B cell (primary cell): ENCODE measurements around the gene DECR2. TPM values are rescaled to one million over a fixed set of nuclear protein-coding genes. Genes with fewer than 3 reads are reported as not detected.

Experiments used
- ATAC-seq: fragments of 200-7000 bp; cut with Tn5 transposase; one replicate; pipeline ENCODE4 v1.10.0; 2021; ENCODE audit warnings: low read depth, mild to moderate bottlenecking, moderate number of reproducible peaks, moderate library complexity
- CTCF ChIA-PET: fragments of 350-600 bp; sonication (Branson Sonifier 250); formaldehyde crosslinking; loops from one replicate; lab custom pipeline; 2021; ENCODE audit warnings: antibody characterized with exemption, inconsistent platforms; lab: Charles Lee
- POLR2A ChIA-PET: fragments of 350-600 bp; sonication (Branson Sonifier 250); formaldehyde crosslinking; loops from one replicate; lab custom pipeline; 2021; ENCODE audit warnings: antibody characterized with exemption; lab: Charles Lee
- DNase-seq: peaks from one replicate; pipeline ENCODE4 v3.0.0; 2013
- H2AFZ ChIP-seq: 2 replicates; pipeline ENCODE4 v1.6.1; 2012; ENCODE audit warnings: mild to moderate bottlenecking, low read depth, low read length; ENCODE audit not compliant: insufficient read depth, poor library complexity, severe bottlenecking
- H3K27ac ChIP-seq, 2 donors: 1 replicate in 1 of 2; 2 replicates in 1 of 2; pipeline ENCODE4 v1.5.1; 2012 to 2013; ENCODE audit warnings: low read length in 2 of 2, mild to moderate bottlenecking in 2 of 2, moderate library complexity in 1 of 2
- H3K27me3 ChIP-seq, 4 experiments: fragments of 200-600 bp in 1 of 4; sonication (generic) in 1 of 4; replicated peaks in 1 of 4; 1 replicate in 2 of 4; 2 replicates in 2 of 4; pipeline versions ENCODE4 v1.6.1 to v1.7.0; 2013 to 2016; ENCODE audit warnings: low read length in 3 of 4, mild to moderate bottlenecking in 2 of 4, mixed read lengths in 1 of 4, moderate library complexity in 1 of 4; ENCODE audit not compliant: insufficient read depth in 4 of 4, control insufficient read depth in 3 of 4; ENCODE audit errors: control extremely low read depth in 1 of 4
- H3K36me3 ChIP-seq, 2 experiments: replicated peaks in 1 of 2; 1 replicate in 1 of 2; 2 replicates in 1 of 2; pipeline versions ENCODE4 v1.6.1 to v1.7.1; 2013; ENCODE audit warnings: low read length in 1 of 2; ENCODE audit not compliant: insufficient read depth in 2 of 2, control insufficient read depth in 1 of 2; ENCODE audit errors: control extremely low read depth in 1 of 2, extremely low read depth in 1 of 2
- H3K4me1 ChIP-seq, 2 donors: fragments of 200-600 bp in 1 of 2; sonication (generic) in 1 of 2; 1 replicate in 1 of 2; 2 replicates in 1 of 2; pipeline versions ENCODE4 v1.5.1 to v1.6.1; 2013 to 2017; ENCODE audit warnings: low read length in 2 of 2; ENCODE audit not compliant: control insufficient read depth in 2 of 2, insufficient read depth in 2 of 2
- H3K4me2 ChIP-seq: replicated peaks from 2 replicates; pipeline ENCODE3; 2012; ENCODE audit warnings: mild to moderate bottlenecking, low read depth, low read length; ENCODE audit not compliant: poor library complexity, severe bottlenecking
- H3K4me3 ChIP-seq, 5 experiments: fragments of 200-600 bp in 1 of 5; sonication (generic) in 1 of 5; 1 replicate in 3 of 5; 2 replicates in 2 of 5; pipeline versions ENCODE4 v1.5.1 to v1.7.0; 2011 to 2016; ENCODE audit warnings: low read length in 4 of 5, mild to moderate bottlenecking in 4 of 5, low read depth in 2 of 5, control low read depth in 1 of 5, moderate library complexity in 1 of 5; ENCODE audit not compliant: insufficient read depth in 1 of 5; ENCODE audit errors: control extremely low read depth in 1 of 5, extremely low read depth in 1 of 5
- H3K79me2 ChIP-seq: fragments of 200-600 bp; sonication (generic); one replicate; pipeline ENCODE4 v1.6.0; 2016; ENCODE audit warnings: low read length; ENCODE audit not compliant: control insufficient read depth, insufficient read depth
- H3K9ac ChIP-seq: fragments of 200-600 bp; sonication (generic); 2 replicates; pipeline ENCODE4 v1.6.1; 2017; ENCODE audit warnings: mild to moderate bottlenecking, low read length, moderate library complexity
- H3K9me3 ChIP-seq, 3 donors: one replicate each; pipeline versions ENCODE4 v1.6.1 to v1.7.1; 2013; ENCODE audit warnings: low read length in 2 of 3; ENCODE audit not compliant: control insufficient read depth in 2 of 3, insufficient read depth in 1 of 3; ENCODE audit errors: control extremely low read depth in 1 of 3
- H4K20me1 ChIP-seq: 2 replicates; pipeline ENCODE4 v1.6.0; 2012; ENCODE audit warnings: mild to moderate bottlenecking, low read length; ENCODE audit not compliant: insufficient read depth, control insufficient read depth, poor library complexity, severe bottlenecking
- H3K27ac Mint-ChIP-seq: one replicate; pipeline ENCODE4 v1.8.0; 2021; ENCODE audit warnings: mixed read lengths
- H3K27me3 Mint-ChIP-seq: one replicate; pipeline ENCODE4 v1.8.0; 2021; ENCODE audit warnings: mixed read lengths
- H3K4me1 Mint-ChIP-seq: one replicate; pipeline ENCODE4 v1.8.0; 2021; ENCODE audit warnings: mixed read lengths
- H3K4me3 Mint-ChIP-seq: one replicate; pipeline ENCODE4 v1.8.0; 2021; ENCODE audit warnings: mixed read lengths
- H3K9me3 Mint-ChIP-seq: one replicate; pipeline ENCODE4 v1.8.0; 2022; ENCODE audit warnings: mixed read lengths; ENCODE audit not compliant: insufficient read depth
- EZH2 ChIP-seq: IDR thresholded peaks from 2 replicates; pipeline ENCODE4 v1.6.1; 2012; ENCODE audit warnings: borderline replicate concordance, low read depth, mild to moderate bottlenecking, moderate library complexity, low read length; ENCODE audit not compliant: insufficient read depth, poor library complexity, severe bottlenecking
- WGBS: methylation state at CpG from one replicate; pipeline ENCODE4 v1.1.5; 2013; ENCODE audit warnings: missing lambda C conversion rate; ENCODE audit not compliant: insufficient coverage; 5-methylcytosine and 5-hydroxymethylcytosine counted together
- intact Hi-C: fragments of 100-400 bp; cut with micrococcal nuclease; formaldehyde crosslinking; loops from one replicate; pipeline ENCODE4 v1.10.0; 2022
- polyA plus RNA-seq: library from polyadenylated mRNA; depleted of rRNA; stranded (reverse); fragments of >200 nt; gene quantifications from 2 replicates; pipeline ENCODE4 v1.2.3, GENCODE V29; 2012
- total RNA-seq, 2 donors: library from RNA; stranded (reverse); fragments of 120-200 nt in 1 of 2; gene quantifications; 1 replicate in 1 of 2; 2 replicates in 1 of 2; pipeline versions ENCODE4 v1.2.3 to v1.2.4, GENCODE V29; 2013 to 2022
- TF ChIP-seq, protein P1 (sequence below): fragments of 200-600 bp; IDR thresholded peaks from one replicate; pipeline ENCODE4 v1.8.0; 2022; ENCODE audit warnings: antibody characterized with exemption, mild to moderate bottlenecking

The DECR2 gene
- total and polyA plus RNA-seq, 2 donors (not counting 1 experiment from before 2014, with no cell fraction given), result 11.0 to 16.3 TPM

DNA sequence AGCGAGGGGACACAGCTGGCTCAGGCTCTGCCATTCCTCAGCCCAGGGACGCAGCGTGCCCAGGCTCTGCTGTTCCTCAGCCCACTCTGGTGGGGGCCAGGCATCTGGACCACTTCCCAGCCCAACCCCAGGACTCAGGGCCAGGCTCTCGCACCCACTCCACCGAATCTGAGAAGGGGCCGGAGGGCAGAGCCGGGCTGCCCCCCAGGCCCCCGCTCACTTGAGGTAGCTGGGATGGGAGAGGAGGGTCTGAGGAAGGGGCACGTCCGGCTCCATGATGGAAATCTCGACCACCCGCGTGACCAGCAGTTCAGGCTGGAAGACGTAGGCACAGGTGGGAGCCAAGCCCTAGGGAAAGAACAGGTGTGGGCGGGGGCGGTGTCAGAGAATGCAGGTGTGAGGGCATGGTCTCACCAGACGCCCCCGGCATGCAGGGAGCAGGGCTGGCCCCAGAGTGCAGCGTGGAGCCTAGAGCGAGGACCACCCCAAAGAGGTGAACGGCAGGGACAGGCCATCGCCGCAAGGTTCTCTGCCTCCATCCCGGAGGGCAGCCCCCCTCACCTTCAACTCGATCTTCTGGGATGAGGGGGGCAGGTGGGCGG is 24.8 kb upstream of the DECR2 start:
- Histone ChIP-seq H4K20me1 (peaks cover 18% of the 10 kb centered on the region), H2AFZ (no peak overlapping the region), H3K79me2 (peaks cover 32% of the 10 kb centered on the region), H3K9me3 (no peaks in the 10 kb centered on the region), H3K27me3 (no peaks in the 10 kb centered on the region), H3K27ac (no peak overlapping the region), H3K4me3 (no peak overlapping the region), H3K4me2 (no peak overlapping the region), H3K36me3 (peaks cover 0 to 30% of the 10 kb centered on the region in 2 experiments), H3K4me1 (peaks cover 5 to 15% of the 10 kb centered on the region in 2 donors), H3K9ac (no peak overlapping the region)
- POLR2A ChIA-PET, result no interaction called here
- TF ChIP-seq, protein P1, sequence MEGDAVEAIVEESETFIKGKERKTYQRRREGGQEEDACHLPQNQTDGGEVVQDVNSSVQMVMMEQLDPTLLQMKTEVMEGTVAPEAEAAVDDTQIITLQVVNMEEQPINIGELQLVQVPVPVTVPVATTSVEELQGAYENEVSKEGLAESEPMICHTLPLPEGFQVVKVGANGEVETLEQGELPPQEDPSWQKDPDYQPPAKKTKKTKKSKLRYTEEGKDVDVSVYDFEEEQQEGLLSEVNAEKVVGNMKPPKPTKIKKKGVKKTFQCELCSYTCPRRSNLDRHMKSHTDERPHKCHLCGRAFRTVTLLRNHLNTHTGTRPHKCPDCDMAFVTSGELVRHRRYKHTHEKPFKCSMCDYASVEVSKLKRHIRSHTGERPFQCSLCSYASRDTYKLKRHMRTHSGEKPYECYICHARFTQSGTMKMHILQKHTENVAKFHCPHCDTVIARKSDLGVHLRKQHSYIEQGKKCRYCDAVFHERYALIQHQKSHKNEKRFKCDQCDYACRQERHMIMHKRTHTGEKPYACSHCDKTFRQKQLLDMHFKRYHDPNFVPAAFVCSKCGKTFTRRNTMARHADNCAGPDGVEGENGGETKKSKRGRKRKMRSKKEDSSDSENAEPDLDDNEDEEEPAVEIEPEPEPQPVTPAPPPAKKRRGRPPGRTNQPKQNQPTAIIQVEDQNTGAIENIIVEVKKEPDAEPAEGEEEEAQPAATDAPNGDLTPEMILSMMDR, result no peak
- TF ChIP-seq EZH2, result no peak
- ATAC-seq, result no peak
- Mint-ChIP-seq H3K4me3 (no peak overlapping the region), H3K4me1 (peaks cover 3% of the 10 kb centered on the region), H3K9me3 (no peaks in the 10 kb centered on the region), H3K27ac (no peak overlapping the region), H3K27me3 (no peaks in the 10 kb centered on the region)
- WGBS, result 95% methylated on average over 18 of the region's 26 CpGs
- CTCF ChIA-PET, result no interaction called here
- no peak for DNase-seq
- intact Hi-C loops, result no loop called here

DNA sequence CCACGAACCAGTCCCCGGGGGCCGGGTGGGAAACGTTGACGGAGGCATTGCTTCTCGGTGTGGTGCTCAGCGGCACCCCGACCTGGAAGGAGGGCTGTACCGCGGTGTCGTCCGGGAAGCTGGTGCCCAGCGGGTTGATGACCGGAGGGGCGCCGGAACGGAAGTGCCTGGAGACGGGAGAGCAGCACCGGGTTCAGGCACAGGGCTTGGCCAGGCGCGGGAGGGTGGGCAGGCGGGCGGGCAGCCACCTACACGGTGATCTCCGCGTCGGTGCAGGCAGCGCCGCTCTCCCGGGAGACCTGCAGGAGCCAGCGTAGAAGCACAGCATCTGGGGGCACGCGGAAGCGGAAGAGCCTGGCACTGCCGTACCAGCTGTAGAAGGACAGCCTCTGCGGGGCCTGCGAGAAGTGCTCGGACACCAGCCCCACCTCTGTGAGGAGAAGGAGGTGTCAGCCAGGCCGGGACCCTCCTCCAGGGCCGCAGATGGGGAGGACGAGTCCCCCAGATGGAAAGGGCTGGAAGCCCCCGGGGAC is 24.2 kb upstream of the DECR2 start:
- CTCF ChIA-PET, result no interaction called here

More for the DNA sequence above, 24.2 kb upstream of the DECR2 start:
- no peak overlapping the region for H3K4me3 ChIP-seq
- peaks cover 32% of the 10 kb centered on the region for H3K79me2 ChIP-seq
- Mint-ChIP-seq H3K27me3 (no peaks in the 10 kb centered on the region), H3K9me3 (no peaks in the 10 kb centered on the region), H3K4me1 (peaks cover 4% of the 10 kb centered on the region), H3K4me3 (no peak overlapping the region), H3K27ac (no peak overlapping the region)
- POLR2A ChIA-PET, result no interaction called here
- H3K4me1 ChIP-seq, result peaks cover 5 to 15% of the 10 kb centered on the region in 2 donors
- DNase-seq, result no peak
- H3K9me3 ChIP-seq, result no peaks in the 10 kb centered on the region
- TF ChIP-seq, protein P1, result no peak
- TF ChIP-seq EZH2, result no peak
- H3K4me2 ChIP-seq, result no peak overlapping the region
- ATAC-seq, result no peak
- no peak overlapping the region for H3K27ac ChIP-seq
- peaks cover 18% of the 10 kb centered on the region for H4K20me1 ChIP-seq
- H3K9ac ChIP-seq, result no peak overlapping the region
- peaks cover 0 to 28% of the 10 kb centered on the region in 2 experiments for H3K36me3 ChIP-seq
- 93% methylated on average over 42 of the region's 42 CpGs for WGBS
- no peak overlapping the region for H2AFZ ChIP-seq
- intact Hi-C loops, result no loop called here
- H3K27me3 ChIP-seq, result no peaks in the 10 kb centered on the region
